IPS-NIHi11 (cell line): Measurements from ENCODE around the gene TPRG1.

Experiments used
- DNase-seq: peaks from one replicate; pipeline ENCODE4 v3.0.0; 2012; ENCODE audit warnings: mixed read lengths, low spot score

TPRG1 gene

GRCh38 chr3:189229196-189229828 is 57.5 kb downstream of the TPRG1 start:
- DNase-seq, result no peak

- no peak for DNase-seq
These were observed 61.0 kb downstream of the TPRG1 start for GRCh38 chr3:189232790-189233189.

- DNase-seq, result peak; percentile 80
These were observed 61.6 kb downstream of the TPRG1 start for GRCh38 chr3:189233225-189233858.

- no peak for DNase-seq
These were observed 63.4 kb downstream of the TPRG1 start for GRCh38 chr3:189235214-189235613.

DNA sequence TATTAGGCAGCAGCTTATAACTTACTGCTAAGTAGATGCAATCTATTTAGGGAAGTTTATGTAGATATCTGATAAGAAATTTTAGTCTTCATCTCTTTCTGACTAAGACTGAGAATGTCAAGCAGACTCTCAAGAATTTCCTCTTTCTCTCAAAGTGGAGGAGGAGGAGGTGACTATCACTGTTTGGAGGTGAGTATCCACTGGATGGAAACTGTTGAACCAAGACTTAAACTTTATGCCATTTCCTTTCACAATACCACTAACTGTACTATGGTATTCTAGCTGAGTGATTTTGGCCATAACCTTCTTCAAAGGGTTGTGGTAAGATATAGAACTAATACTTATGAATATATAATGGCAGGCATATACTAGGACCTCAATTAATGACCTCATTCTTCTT is 64.6 kb downstream of the TPRG1 start:
- DNase-seq, result no peak

- DNase-seq, result no peak
These were observed 65.8 kb downstream of the TPRG1 start for GRCh38 chr3:189237526-189237925.

DNA sequence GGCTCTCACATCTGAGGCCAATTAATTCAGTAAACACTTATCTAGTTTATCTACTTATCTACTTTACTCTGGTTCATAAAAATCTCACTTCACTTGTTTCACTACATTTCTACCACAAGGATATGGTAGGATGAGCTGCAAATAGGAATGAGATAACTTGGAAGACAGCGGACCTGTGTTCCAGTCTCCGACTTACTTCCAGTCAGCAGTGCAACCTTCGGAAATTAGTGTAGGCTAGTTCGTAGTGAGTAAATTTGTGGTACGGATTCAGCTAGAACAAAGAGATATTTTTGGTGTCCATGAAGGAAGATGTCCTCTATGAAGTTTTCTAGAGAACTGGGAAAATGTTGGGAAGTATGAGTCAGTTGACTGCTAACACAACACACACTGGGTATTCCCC is 66.3 kb downstream of the TPRG1 start:
- DNase-seq, result no peak

DNA sequence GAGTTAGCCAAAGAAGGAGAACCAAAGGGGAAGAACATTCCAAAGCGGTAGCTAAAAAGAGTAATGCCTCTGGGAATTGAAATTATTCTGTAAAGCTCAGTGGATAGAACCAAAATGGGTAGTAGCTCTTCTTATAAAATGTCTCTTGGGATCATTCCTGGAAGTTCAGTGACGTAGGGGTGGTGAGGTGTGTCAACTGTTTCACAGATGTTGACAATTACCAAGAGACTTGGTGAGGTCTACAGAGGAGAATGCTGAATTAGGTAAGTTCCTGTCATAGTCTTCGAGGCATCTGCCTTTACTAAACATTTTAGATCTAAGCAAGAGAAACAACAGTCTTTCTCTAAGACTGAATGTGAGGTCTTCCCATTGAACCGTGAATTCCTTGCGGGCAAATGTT is 67.8 kb downstream of the TPRG1 start:
- DNase-seq, result no peak

DNA sequence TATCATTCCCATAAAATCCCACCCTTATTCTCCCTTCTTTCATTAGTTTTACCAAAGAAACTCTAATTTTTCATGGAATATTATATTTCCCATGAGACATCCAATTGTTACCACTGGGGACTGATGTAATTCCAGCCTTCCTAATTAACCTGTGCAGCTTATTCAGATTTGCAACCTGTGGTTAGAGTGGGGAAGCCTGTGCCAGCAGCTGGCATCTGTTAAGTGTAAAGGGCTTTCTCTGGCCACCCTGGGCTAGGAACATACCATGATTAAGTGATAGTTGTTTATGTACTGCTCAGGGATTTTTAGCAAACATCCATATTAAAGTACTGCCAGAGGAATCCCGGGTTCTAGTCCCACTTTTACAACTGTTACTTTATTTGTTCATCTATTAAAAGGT is 78.2 kb downstream of the TPRG1 start:
- no peak for DNase-seq

DNA sequence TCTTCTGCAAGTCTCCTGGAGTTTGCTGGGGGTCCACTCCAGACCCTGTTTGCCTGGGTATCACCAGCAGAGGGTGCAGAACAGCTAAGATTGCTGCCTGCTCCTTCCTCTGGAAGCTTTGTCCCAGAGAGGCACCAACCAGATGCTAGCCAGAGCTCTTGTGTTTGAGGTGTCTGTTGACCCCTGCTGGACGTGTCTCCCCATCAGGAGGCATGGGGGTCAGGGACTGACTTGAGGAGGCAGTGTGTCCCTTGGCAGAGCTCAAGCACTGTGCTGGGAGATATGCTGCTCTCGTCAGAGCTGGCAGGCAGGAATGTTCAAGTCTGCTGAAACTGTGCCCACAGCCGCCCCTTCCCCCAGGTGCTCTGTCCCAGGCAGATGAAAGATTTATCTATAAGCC is 86.5 kb downstream of the TPRG1 start:
- DNase-seq, result no peak

DNA sequence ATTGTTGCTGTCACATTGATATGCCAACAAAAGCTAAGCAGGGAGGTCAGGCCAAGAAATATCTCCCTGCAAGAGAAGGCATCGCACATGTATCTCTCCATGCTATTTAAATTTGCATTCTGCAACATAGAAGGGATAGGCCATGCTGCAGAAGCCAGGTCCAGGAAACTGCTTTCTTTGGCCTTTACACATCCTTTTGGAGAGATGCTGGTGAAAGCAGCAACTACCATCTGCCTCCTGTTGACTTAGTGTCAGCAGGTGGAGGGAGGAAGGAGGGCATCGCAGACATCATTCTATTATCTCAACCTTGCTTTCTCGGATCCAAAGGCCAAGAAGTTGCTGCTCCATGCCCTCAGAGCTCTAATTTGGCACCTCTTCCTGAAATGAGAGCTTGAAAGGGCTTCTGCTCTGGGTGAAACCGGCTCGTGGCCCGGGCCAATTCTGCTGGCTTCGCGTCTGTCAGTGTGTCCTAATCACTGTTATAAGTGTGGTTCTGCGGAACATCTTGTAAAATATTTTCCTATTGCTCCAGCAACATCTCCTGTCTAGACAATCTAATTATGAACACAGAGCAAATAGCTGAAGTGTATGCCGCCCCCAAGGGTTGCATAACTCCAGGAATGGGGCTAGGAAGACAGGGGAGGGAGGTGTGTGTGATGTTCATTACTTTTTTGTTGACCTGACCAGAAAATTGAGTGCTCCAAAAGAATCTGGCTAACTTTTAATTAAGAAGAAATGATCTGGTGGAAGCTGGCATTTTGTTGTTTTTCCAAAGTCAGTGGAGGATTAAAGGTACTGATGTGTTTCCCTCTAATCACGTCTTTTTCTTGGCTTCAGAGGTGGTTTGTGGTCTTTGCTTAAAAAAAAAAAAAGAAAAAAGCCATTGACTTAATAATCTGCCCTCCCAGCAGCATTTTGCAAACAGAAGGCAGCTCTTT is 89.1 kb downstream of the TPRG1 start:
- no peak for DNase-seq

GRCh38 chr3:189262746-189263145 is 91.0 kb downstream of the TPRG1 start:
- no peak for DNase-seq

DNA sequence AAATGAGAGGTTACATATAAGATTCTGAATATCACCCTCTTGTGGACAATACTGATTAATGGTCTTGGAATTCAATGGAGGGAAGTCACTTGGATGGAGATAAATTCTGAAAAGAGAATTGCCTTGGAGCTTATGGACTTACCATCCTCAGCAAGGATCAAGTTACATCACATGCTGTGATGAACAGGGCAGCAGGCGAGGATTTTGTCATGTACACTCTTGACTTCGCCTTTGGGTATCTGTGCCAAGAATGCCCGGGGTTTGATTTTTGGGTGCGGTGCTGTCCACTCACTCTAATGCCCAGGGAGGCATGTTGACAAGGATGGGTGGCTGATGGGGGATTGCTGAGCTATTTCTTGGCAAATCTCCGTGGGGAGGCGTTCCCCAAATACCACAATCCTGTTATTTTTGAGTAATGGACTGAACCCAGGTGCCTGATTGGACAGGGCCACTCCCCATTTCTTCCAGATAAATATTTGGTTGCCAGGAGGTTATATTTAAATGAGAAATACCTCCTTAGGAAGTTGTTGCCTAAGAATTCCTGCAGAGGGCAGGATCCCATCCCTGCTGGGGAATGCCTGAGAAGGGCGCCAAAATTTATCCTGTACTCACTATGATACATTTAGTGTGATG is 96.3 kb downstream of the TPRG1 start:
- DNase-seq, result peak; percentile 52

- DNase-seq, result no peak
These were observed 97.6 kb downstream of the TPRG1 start for GRCh38 chr3:189269365-189269764.

GRCh38 chr3:189270248-189270832 is 98.6 kb downstream of the TPRG1 start:
- peak; percentile 59 for DNase-seq

GRCh38 chr3:189272500-189273119 is 100.8 kb downstream of the TPRG1 start:
- peak; percentile 47 for DNase-seq

DNA sequence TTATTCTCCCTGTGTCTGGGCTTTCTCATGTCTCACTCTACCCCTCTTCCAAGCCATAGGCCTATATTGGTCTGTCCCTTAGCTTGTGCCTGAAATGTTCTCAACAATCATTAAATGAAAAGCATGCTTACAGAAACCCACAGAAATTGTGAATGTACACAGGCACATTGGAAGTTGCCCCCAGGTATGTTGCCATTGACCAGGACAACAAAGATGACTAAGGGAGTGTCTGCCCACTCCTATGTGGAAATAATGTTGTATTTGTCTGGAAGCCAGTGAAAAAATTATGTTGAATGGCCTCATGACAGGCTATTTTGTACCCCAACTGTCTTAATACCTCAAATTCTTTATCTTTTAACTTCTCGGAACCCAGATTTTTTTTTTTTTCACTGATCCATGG is 102.0 kb downstream of the TPRG1 start:
- no peak for DNase-seq

- DNase-seq, result no peak
These were observed 103.4 kb downstream of the TPRG1 start for GRCh38 chr3:189275182-189275581.

GRCh38 chr3:189275852-189276251 is 104.1 kb downstream of the TPRG1 start:
- no peak for DNase-seq

- peak; percentile 24 for DNase-seq
These were observed 104.9 kb downstream of the TPRG1 start for GRCh38 chr3:189276444-189277219.

GRCh38 chr3:189277711-189278110 is 105.9 kb downstream of the TPRG1 start:
- DNase-seq, result no peak
